C1 segment of cervical spinal cord (tissue), 14 donors: ENCODE results near the gene HVCN1.
"Not testable (repeated sequence)": the region's sequence is repeated elsewhere in the genome, so short reads cannot be mapped to it uniquely, and the experiment has no call there.

Source experiments
- DNase-seq, 14 donors: peaks; one replicate each; lab custom pipeline; 2025; lab: John Stamatoyannopoulos, UW

HVCN1 gene

GRCh38 chr12:110688446-110689280 is at the start of gene HVCN1:
TSS of gene HVCN1 (minus strand) at chr12:110689115. CDS start at chr12:110683245, 5,870 bp downstream.
- DNase-seq: peak in 5 of 14 donors; percentile 35 to 76 (median 40)

DNA sequence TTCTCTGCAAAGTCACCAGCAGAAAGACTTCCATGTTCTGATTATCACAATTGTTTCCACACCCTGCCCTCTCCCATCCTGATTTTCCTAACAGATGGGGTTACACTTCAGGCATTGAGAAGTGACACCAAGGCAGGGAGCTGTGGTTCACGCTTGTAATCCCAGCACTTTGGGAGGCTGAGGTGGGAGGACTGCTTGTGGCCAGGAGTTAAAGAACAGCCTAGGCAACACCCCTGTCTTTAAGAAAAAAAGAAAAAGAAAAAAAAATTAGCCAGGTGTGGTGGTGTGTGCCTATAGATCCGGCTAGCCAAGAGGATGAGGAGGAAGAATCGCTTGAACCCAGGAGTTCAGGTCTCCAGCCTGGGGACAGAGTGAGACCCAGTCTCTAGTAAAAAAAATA is 48.6 kb upstream of the HVCN1 start:
- no peak for DNase-seq

DNA sequence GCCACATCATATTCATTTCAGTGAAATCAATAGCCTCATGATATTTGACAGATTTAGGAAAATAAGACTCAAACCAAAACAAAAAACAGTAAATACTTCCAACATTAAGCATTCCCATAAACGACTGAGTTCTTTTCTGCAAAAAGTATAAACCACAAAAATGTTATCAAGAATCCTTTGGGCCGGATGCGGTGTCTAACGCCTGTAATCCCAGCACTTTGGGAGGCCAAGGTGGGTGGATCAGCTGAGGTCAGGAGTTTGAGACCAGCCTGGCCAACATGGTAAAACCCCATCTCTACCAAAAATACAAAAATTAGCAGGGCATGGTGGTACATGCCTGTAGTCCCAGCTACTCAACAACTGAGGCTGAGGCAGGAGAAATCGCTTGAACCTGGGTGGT is 48.1 kb upstream of the HVCN1 start:
- DNase-seq: not testable (repeated sequence)

GRCh38 chr12:110733900-110734299 is 45.0 kb upstream of the HVCN1 start:
- no peak for DNase-seq

DNA sequence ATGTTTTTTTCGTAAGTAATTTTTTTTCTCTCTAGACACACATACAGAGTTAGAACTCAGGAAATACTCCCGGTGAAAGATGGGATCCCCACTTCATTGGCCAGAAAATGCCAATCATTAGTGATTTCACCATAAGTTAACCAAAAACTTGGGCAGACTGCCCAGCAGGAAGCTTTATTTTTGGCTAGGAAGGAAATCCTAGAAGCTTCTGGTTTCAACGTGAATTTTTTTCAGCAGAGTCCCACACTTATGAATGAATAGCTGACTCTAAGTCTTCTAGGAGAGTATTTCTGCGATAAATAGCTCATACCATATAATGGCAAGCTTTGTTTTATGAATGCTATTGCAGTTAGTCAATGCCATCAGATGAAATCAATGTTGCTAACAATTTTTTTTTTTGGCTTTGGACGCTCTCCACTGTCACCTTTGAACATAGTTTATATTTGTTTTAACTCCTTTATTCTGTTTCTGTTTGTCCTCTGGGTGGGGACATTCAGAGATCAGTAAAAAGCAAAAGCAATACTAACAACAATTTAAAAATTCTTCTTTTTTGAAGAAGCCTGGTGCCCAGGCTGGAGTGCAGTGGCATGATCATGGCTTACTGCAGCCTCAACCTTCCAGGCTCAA is 44.3 kb upstream of the HVCN1 start:
- DNase-seq: peak in 1 of 14 donors; percentile 2

- DNase-seq: no peak
Measured at GRCh38 chr12:110732572-110732971, 43.7 kb upstream of the HVCN1 start.

DNA sequence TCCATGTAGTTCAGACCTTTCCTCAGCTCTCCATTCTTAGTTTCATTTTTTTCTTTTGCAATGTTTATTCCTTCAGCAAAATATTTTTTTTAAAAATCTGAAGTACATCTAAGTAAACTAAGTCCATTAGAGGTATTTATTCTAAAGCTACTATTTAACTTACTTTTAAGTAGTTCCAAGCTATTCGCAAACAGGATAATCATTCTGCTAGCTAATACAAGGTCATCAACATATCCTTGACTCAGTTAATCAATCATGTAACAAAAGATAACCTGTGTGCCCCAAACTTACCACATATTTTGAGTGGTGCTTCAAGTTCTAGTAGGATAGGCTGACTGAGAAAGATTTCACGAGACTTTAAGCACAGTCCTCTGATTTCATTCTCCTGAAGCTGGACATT is 42.6 kb upstream of the HVCN1 start:
- no peak for DNase-seq

GRCh38 chr12:110728628-110729027 is 39.7 kb upstream of the HVCN1 start:
- DNase-seq: no peak

DNA sequence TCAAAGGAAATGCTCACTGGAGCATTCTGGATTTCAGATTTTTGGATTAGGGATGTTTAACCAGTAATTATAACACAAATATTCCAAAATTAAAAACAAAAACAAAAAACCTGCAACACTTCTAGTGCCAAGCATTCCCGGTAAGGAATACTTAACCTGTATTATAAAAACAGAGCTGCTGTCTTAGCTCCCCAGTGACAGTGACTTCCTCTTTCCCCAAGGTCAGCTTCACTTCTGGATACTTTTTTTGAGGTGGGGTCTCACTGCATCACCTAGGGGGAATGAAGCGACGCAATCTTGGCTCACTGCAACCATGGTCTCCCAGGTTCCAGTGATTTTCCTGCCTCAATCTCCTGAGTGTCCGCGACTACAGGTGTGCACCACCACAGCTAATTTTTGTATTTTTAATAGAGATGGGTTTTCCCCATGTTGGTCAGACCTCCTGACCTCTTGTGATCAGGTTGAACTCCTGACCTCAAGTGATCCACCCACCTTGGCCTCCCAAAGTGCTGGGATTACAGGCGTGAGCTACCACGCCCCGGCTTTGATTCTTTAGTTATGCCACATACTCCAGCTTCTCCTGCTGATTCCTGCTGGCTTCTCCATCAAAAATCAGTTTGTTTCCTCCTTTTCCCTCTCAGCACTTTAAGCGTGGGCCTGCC is 37.9 kb upstream of the HVCN1 start:
- no peak for DNase-seq

DNA sequence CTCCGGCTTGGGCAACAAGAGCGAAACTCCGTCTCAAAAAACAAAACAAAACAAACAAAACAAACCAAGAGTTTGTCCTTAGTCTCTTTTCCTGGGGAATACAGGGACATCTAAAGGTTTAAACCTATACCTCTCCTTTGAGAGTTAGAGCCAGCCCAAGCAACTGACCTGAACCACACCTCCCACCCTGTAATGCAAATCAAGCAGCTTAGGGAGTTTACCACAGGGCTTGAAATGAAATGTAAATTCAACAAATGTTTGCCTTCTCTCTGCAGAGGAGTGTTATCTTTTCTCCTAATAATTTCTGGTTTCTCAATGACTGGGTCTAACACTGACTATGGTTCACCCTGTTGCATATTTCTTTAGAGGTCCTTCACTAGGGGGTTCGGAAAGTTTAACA is 37.1 kb upstream of the HVCN1 start:
- no peak for DNase-seq

DNA sequence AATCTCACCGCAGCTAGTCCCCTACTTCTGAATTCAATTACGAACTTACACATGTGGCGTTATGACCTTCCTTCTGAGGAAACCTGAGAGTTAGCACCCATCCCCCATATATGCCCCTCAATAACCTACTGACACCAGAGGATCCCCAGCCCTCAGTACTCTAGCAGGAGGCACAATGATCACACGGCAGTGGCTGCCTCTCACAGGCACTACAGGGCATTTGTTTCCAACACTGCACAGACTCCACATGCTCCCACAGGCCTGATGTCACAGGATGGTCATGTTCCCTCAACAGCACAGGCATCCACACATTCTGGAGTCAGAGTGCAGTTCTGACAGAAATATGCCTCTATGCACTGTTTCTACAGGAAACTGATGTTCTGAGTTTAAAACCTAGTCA is 36.4 kb upstream of the HVCN1 start:
- DNase-seq: no peak

DNA sequence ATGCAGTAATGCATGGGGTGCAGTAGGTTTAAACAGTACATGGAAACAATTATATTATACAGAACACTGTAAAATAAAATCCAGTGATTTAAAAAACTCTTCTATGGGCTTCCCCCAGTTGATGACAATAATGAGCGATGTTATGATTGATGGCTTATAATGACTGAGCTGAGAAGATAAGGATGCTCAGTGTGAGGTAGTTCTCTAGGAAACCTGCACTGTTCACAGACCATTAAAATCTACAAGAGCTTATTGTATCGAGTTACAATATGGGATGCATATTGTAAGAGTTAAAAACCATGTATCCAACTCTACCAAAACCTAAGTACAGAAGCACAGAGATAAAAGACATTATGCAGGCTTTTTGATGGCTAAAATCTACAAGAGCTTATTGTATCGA is 34.0 kb upstream of the HVCN1 start:
- DNase-seq: not testable (repeated sequence)

GRCh38 chr12:110721570-110721969 is 32.7 kb upstream of the HVCN1 start:
- DNase-seq: no peak

DNA sequence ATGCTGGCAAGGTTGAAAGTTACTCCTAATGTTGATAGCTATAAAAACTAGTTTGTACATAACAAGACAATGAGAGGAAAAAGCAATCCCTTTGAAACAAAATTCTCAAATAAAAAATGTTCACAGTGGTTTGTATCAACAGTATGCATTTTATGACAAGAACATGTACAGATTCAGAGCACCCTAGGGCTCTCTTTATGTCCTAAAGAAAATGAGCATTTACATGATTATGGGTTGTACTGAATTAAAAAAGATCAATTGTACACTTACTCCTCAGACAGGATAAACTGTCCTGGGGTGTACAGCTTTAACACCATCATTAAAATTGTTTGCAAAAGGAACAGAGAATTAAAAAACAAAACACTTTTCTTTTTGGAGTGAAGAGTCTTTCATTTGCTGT is 31.6 kb upstream of the HVCN1 start:
- DNase-seq: no peak

GRCh38 chr12:110718222-110718908 is 29.4 kb upstream of the HVCN1 start:
- no peak for DNase-seq

- no peak for DNase-seq
Measured at GRCh38 chr12:110717037-110717436, 28.1 kb upstream of the HVCN1 start.

DNA sequence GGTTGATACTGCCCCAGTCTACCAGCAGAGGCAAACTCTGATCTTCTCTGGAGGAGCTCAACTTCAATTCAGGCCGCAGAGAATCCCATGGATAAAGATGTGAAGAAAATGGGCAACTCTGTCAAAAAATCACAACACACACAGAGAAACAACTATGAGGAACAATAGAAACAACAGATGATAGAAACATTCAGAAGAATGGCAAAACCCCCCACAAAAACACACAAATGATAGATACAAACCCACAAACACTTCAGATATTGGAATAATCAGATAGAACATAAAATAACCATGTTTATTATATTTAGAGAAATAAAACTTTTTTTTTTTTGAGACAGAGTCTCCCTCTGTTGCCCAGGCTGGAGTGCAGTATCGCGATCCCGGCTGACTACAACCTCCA is 20.0 kb upstream of the HVCN1 start:
- DNase-seq: no peak

DNA sequence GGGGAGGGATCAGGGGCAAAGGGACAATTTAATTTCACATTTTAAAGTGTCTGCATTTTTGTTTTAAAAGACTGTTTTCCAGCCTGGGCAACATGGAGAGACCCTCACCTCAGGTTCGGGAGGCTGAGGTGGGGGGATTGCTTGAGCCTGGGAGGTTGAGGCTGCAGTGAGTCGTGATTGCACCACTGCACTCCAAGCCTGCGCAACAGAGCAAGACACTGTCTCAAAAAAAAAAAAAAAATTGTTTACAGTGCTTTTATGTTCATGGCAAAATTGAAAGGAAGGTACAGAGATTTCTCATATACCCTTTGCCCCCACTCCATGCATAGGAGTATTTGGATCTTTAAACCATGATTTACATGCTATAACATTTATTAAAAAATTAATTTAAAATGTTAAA is 16.4 kb upstream of the HVCN1 start:
- DNase-seq: no peak

DNA sequence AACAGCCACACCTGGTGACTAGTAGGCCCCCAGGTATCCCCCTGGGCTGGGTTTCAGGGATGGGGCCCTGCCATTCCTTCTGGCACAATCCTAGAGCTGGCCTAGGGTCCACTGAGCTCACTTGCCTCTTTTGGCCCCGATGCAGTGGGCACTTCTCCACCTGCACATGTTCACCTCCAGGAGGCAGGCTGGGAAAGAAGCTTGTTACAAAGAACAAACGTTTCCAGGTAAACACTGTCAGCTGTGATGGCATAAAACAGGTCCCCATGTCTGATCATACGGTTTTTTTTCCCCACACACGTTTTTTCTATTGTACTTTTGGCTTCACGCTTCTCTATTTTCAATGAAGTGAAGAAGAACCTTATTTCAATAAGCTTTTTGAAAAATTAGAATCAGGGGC is 15.8 kb upstream of the HVCN1 start:
- no peak for DNase-seq

DNA sequence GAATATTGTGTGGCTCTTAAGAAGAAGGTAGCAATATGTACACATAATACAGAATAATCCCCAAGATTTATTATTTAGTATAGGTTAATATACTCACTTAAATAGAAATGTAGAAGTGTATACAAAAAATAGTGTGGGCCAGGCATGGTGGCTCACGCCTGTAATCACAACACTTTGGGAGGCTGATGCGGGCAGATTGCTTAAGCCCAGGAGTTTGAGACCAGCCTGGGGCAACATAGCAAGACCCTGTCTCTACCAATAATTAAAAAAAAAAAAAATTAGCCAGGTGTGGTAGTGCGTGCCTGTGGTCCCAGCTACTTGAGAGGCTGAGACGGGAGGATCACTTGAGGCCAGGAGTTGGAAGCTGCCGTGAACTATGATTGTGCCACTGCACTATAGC is 15.3 kb upstream of the HVCN1 start:
- no peak for DNase-seq

DNA sequence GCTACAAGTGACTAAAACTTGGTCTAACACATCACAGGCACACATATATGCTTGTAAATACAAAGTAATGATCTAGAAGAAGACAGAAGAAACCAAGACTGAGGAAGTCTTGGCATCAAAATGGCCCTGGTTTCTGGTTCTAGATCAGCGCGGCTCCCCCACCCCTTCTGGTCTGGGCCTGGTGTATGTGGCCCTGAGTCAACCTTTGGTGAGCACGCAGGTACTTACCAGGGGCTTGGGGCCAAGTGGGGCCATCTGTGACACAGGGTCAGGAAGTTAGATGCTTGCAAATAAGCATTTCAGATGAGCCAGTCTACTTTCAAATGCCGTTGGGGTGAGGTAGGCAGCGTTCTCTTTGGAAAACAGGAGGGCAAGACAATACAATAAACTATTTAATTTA is 13.2 kb upstream of the HVCN1 start:
- no peak for DNase-seq
